LNCAP (cell line): ENCODE measurements around the gene PRRG4.
A peak's percentile ranks its signal among the peaks of the same experiment; 100 is the strongest.

Source experiments
- CTCF ChIP-seq: fragments of 450-650 bp; IDR thresholded peaks from 2 replicates; pipeline ENCODE4 v1.5.1; 2017; ENCODE audit warnings: mild to moderate bottlenecking

Gene PRRG4

DNA sequence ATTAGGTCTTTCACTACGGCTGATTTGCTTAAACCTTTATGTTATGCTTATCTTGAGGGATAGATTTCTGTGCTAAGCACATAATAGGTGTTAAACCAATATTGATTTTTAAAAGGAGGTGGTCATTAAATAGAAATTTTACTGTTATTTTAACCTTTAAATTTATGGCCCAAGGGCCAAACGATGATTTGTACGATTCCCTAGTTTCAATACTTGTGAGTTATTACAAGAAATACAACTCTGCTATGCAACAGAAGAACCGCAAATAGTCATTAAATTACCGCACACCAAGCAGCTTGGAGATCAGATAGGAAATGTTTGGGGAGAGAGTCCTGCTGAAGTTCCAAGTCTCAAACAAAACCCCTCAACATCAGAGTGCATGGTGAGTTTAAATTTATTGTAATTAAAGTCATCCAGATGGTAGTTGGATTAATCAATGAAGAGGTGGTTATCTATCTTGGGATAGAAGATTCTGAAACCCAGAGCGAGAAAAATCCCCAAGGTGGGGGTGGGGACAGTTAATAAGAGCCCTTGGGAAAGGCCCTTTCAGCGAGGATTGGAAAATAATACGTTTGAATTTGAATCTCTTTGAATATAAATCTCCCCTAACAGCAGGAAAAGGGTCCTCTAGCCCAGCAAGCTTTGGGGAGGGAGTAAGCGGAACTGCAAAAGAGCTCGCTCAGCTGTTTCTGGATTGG is 62.1 kb downstream of the PRRG4 start:
- TF ChIP-seq CTCF = no peak

- TF ChIP-seq CTCF = no peak
Observed at GRCh38 chr11:32892355-32893092, 62.8 kb downstream of the PRRG4 start, which contains the start of gene QSER1. TSS of gene QSER1 (plus strand) at chr11:32892811. CDS start at chr11:32893126, 315 bp downstream.

- no peak for TF ChIP-seq CTCF
Observed at GRCh38 chr11:32893093-32893342, 63.3 kb downstream of the PRRG4 start.

GRCh38 chr11:32893343-32894148 is 63.8 kb downstream of the PRRG4 start:
- TF ChIP-seq CTCF = peak; percentile 55

GRCh38 chr11:32894149-32894827 is 64.6 kb downstream of the PRRG4 start:
- TF ChIP-seq CTCF = no peak

GRCh38 chr11:32894921-32895320 is 65.2 kb downstream of the PRRG4 start:
- TF ChIP-seq CTCF = no peak

- no peak for TF ChIP-seq CTCF
Observed at GRCh38 chr11:32895471-32895870, 65.7 kb downstream of the PRRG4 start.
